GM21723 (cell line): Measurements from ENCODE around the gene ARHGAP44.
A peak's percentile ranks its signal among the peaks of the same experiment; 100 is the strongest.

Source experiments
- ATAC-seq: cut with Tn5 transposase; IDR thresholded peaks from one replicate; pipeline ENCODE4 v1.9.1; 2021; ENCODE audit warnings: mild to moderate bottlenecking, moderate library complexity; ENCODE audit not compliant: unreplicated experiment

Gene ARHGAP44

GRCh38 chr17:12789481-12790248, at the start of gene ARHGAP44:
ARHGAP44 (plus strand) TSS chr17:12789498; CDS start chr17:12789839, 341 bp downstream.
- ATAC-seq, result peak; percentile 90

- ATAC-seq, result no peak
Measured at GRCh38 chr17:12739500-12739899, 49.8 kb upstream of the ARHGAP44 start.

GRCh38 chr17:12743046-12743445, 46.3 kb upstream of the ARHGAP44 start:
- ATAC-seq, result no peak

GRCh38 chr17:12744298-12744697, 45.0 kb upstream of the ARHGAP44 start:
- no peak for ATAC-seq

GRCh38 chr17:12744786-12745185, 44.5 kb upstream of the ARHGAP44 start:
- ATAC-seq, result no peak

- no peak for ATAC-seq
Measured at GRCh38 chr17:12745486-12745885, 43.8 kb upstream of the ARHGAP44 start.

- ATAC-seq, result no peak
Measured at GRCh38 chr17:12756786-12757185, 32.5 kb upstream of the ARHGAP44 start.

GRCh38 chr17:12759090-12759489, 30.2 kb upstream of the ARHGAP44 start:
- ATAC-seq, result no peak

- no peak for ATAC-seq
Measured at GRCh38 chr17:12765548-12765947, 23.8 kb upstream of the ARHGAP44 start.

- no peak for ATAC-seq
Measured at GRCh38 chr17:12768255-12768654, 21.0 kb upstream of the ARHGAP44 start.

- ATAC-seq, result no peak
Measured at GRCh38 chr17:12769981-12770380, 19.3 kb upstream of the ARHGAP44 start.

- no peak for ATAC-seq
Measured at GRCh38 chr17:12773153-12773552, 16.1 kb upstream of the ARHGAP44 start.

- peak; percentile 94 for ATAC-seq
Measured at GRCh38 chr17:12789075-12789480, 220 bp upstream of the ARHGAP44 start.

GRCh38 chr17:12790249-12791106, 1.2 kb downstream of the ARHGAP44 start:
- no peak for ATAC-seq

GRCh38 chr17:12794919-12795532, 5.7 kb downstream of the ARHGAP44 start:
- no peak for ATAC-seq

GRCh38 chr17:12800855-12801365, 11.6 kb downstream of the ARHGAP44 start:
- no peak for ATAC-seq

- ATAC-seq, result no peak
Measured at GRCh38 chr17:12806630-12807029, 17.3 kb downstream of the ARHGAP44 start.

GRCh38 chr17:12808723-12809122, 19.4 kb downstream of the ARHGAP44 start:
- ATAC-seq, result no peak

GRCh38 chr17:12812877-12813276, 23.6 kb downstream of the ARHGAP44 start:
- no peak for ATAC-seq

GRCh38 chr17:12813664-12814063, 24.4 kb downstream of the ARHGAP44 start:
- ATAC-seq, result no peak

GRCh38 chr17:12814718-12815117, 25.4 kb downstream of the ARHGAP44 start:
- no peak for ATAC-seq
